ENCODE measurements around the gene PRAME.

The PRAME gene

GRCh38 chr22:22593964-22594656 is 35.0 kb upstream of the PRAME start:
- H3K9me3 ChIP-seq (ENCODE audit: control insufficient read depth, insufficient read depth, low read depth, low read length): no peaks in the 10 kb centered on the region
- H3K36me3 ChIP-seq (ENCODE audit: control insufficient read depth in 2 of 2, insufficient read depth in 1 of 2, low read length in 2 of 2): no peaks in the 10 kb centered on the region
- CTCF ChIA-PET: interaction anchor here (0.7 to 3.7 kb wide), 11 partner anchors 8 to 1038 kb away, joined by 3 to 15 read pairs (median 4); partner anchors contain the start of gene DRICH1
- no peak overlapping the region for H3K27ac ChIP-seq (ENCODE audit: extremely low read depth, low read depth, low read length)
- no peak overlapping the region for H3K4me3 ChIP-seq (ENCODE audit: low read depth, low read length)
- TF ChIP-seq ZNF416 (tag by site-specific recombination; IDR thresholded peaks at IDR 0.05): no peak
- peak; percentile 57 for TF ChIP-seq ZNF654 (tag by site-specific recombination; IDR thresholded peaks at IDR 0.05; ENCODE audit: low read depth)
- peak; percentile 57; the same call in 1 of the 2 replicates for TF ChIP-seq ZSCAN4 (tag by site-specific recombination; IDR thresholded peaks at IDR 0.05)
- TF ChIP-seq YY2 (tag by site-specific recombination; IDR thresholded peaks at IDR 0.05): no peak
- TF ChIP-seq SP2 (tag by site-specific recombination; IDR thresholded peaks at IDR 0.05): no peak
- no peak for TF ChIP-seq ZNF664 (tag by site-specific recombination; IDR thresholded peaks at IDR 0.05)
- TF ChIP-seq ZNF544 (tag by site-specific recombination; IDR thresholded peaks at IDR 0.05): no peak
- TF ChIP-seq ZBTB7A (tag by site-specific recombination; IDR thresholded peaks at IDR 0.05; ENCODE audit: low read depth): no peak
- TF ChIP-seq ZNF837 (tag by site-specific recombination; IDR thresholded peaks at IDR 0.05): no peak
- TF ChIP-seq ZFP37 (tag by site-specific recombination; IDR thresholded peaks at IDR 0.05): no peak
- TF ChIP-seq ZNF560 (tag by site-specific recombination; IDR thresholded peaks at IDR 0.05; ENCODE audit: borderline replicate concordance): no peak
- TF ChIP-seq ZNF121 (tag by site-specific recombination; IDR thresholded peaks at IDR 0.05): no peak
- no peak for TF ChIP-seq ZNF341 (tag by site-specific recombination; IDR thresholded peaks at IDR 0.05; ENCODE audit: low read depth)
- TF ChIP-seq GLI4 (tag by site-specific recombination; IDR thresholded peaks at IDR 0.05): no peak
- TF ChIP-seq, protein P1, sequence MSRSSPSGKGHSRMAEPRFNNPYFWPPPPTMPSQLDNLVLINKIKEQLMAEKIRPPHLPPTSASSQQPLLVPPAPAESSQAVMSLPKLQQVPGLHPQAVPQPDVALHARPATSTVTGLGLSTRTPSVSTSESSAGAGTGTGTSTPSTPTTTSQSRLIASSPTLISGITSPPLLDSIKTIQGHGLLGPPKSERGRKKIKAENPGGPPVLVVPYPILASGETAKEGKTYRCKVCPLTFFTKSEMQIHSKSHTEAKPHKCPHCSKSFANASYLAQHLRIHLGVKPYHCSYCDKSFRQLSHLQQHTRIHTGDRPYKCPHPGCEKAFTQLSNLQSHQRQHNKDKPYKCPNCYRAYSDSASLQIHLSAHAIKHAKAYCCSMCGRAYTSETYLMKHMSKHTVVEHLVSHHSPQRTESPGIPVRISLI (tag by site-specific recombination; IDR thresholded peaks at IDR 0.05): no peak
- TF ChIP-seq ZBTB48 (tag by site-specific recombination; IDR thresholded peaks at IDR 0.05): no peak
- TF ChIP-seq, protein P2, sequence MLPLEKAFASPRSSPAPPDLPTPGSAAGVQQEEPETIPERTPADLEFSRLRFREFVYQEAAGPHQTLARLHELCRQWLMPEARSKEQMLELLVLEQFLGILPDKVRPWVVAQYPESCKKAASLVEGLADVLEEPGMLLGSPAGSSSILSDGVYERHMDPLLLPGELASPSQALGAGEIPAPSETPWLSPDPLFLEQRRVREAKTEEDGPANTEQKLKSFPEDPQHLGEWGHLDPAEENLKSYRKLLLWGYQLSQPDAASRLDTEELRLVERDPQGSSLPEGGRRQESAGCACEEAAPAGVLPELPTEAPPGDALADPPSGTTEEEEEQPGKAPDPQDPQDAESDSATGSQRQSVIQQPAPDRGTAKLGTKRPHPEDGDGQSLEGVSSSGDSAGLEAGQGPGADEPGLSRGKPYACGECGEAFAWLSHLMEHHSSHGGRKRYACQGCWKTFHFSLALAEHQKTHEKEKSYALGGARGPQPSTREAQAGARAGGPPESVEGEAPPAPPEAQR (tag by site-specific recombination; IDR thresholded peaks at IDR 0.05): no peak
- TF ChIP-seq ZNF391 (tag by site-specific recombination; IDR thresholded peaks at IDR 0.05; ENCODE audit: borderline replicate concordance, low read depth): no peak
- TF ChIP-seq, protein P3, sequence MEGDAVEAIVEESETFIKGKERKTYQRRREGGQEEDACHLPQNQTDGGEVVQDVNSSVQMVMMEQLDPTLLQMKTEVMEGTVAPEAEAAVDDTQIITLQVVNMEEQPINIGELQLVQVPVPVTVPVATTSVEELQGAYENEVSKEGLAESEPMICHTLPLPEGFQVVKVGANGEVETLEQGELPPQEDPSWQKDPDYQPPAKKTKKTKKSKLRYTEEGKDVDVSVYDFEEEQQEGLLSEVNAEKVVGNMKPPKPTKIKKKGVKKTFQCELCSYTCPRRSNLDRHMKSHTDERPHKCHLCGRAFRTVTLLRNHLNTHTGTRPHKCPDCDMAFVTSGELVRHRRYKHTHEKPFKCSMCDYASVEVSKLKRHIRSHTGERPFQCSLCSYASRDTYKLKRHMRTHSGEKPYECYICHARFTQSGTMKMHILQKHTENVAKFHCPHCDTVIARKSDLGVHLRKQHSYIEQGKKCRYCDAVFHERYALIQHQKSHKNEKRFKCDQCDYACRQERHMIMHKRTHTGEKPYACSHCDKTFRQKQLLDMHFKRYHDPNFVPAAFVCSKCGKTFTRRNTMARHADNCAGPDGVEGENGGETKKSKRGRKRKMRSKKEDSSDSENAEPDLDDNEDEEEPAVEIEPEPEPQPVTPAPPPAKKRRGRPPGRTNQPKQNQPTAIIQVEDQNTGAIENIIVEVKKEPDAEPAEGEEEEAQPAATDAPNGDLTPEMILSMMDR (tag by site-specific recombination; IDR thresholded peaks at IDR 0.05): peak; percentile 66
- no peak for TF ChIP-seq ZNF510 (tag by site-specific recombination; IDR thresholded peaks at IDR 0.05; ENCODE audit: insufficient replicate concordance)
- TF ChIP-seq ZNF24 (tag by site-specific recombination; IDR thresholded peaks at IDR 0.05): no peak
- TF ChIP-seq ZNF184 (tag by site-specific recombination; IDR thresholded peaks at IDR 0.05): no peak
- no peak for TF ChIP-seq ZNF843 (tag by site-specific recombination; IDR thresholded peaks at IDR 0.05)
- TF ChIP-seq ZNF202 (tag by site-specific recombination; IDR thresholded peaks at IDR 0.05; ENCODE audit: borderline replicate concordance): no peak
- no peak for TF ChIP-seq ZXDB (tag by site-specific recombination; IDR thresholded peaks at IDR 0.05)
- TF ChIP-seq ZNF658 (tag by site-specific recombination; IDR thresholded peaks at IDR 0.05): no peak
- TF ChIP-seq ZEB2 (tag by site-specific recombination; IDR thresholded peaks at IDR 0.05): no peak
- TF ChIP-seq MEIS1 (CRISPR knock-in tag; IDR thresholded peaks at IDR 0.05; ENCODE audit: borderline replicate concordance): no peak
- TF ChIP-seq ZNF521 (tag by site-specific recombination; IDR thresholded peaks at IDR 0.05): no peak
- TF ChIP-seq HOXD13 (CRISPR knock-in tag; IDR thresholded peaks at IDR 0.05; ENCODE audit: borderline replicate concordance): no peak
- TF ChIP-seq SP7 (tag by site-specific recombination; IDR thresholded peaks at IDR 0.05): no peak
- no peak for TF ChIP-seq ZNF19 (tag by site-specific recombination; IDR thresholded peaks at IDR 0.05; ENCODE audit: low read depth)
- no peak for TF ChIP-seq TRIM28 (IDR thresholded peaks at IDR 0.05; ENCODE audit: borderline replicate concordance, low read length)
- no peak for TF ChIP-seq BCL11A (tag by site-specific recombination; IDR thresholded peaks at IDR 0.05; ENCODE audit: low read depth)
- TF ChIP-seq ZNF561 (tag by site-specific recombination; IDR thresholded peaks at IDR 0.05; ENCODE audit: borderline replicate concordance): peak; percentile 35; the same call in 1 of the 2 replicates
- no peaks in the 10 kb centered on the region for H3K4me1 ChIP-seq (ENCODE audit: control insufficient read depth, insufficient read depth, low read length)
- POLR2A ChIA-PET: no interaction called here
